IMR-90 (cell line): ENCODE results near the gene SPATC1L. TPM values are rescaled to one million over a fixed set of nuclear protein-coding genes. Genes with fewer than 3 reads are reported as not detected.

ENCODE experiments used
- ATAC-seq: fragments of 200-7000 bp; cut with Tn5 transposase; 2 replicates; pipeline ENCODE4 v1.9.1; 2020; ENCODE audit warnings: low read depth, mild to moderate bottlenecking, moderate library complexity
- BruUV-seq: library from RNA; stranded (reverse); fragments of 400-500 nt; replicated peaks from 2 replicates; lab custom pipeline; 2021; lab: Mats Ljungman, UMichigan
- CTCF ChIA-PET: fragments of 300-600 bp; formaldehyde crosslinking; extraction: SDS; loops from one replicate; lab custom pipeline; 2021; ENCODE audit warnings: antibody characterized with exemption; lab: Yijun Ruan, JAX
- POLR2A ChIA-PET: fragments of 300-600 bp; sonication (Branson Sonifier 250); formaldehyde crosslinking; loops from one replicate; lab custom pipeline; 2022; ENCODE audit warnings: antibody characterized with exemption; ENCODE audit not compliant: unreplicated experiment; lab: Charles Lee
- DNase-seq: peaks from one replicate; pipeline ENCODE4 v3.0.0; 2013
- H2AFZ ChIP-seq: replicated peaks from 2 replicates; pipeline ENCODE3; 2013; ENCODE audit warnings: low read length, mild to moderate bottlenecking; ENCODE audit not compliant: poor library complexity
- H2AK5ac ChIP-seq: 2 replicates; pipeline ENCODE4 v1.6.1; 2013; ENCODE audit warnings: low read depth, low read length, inconsistent platforms
- H2AK9ac ChIP-seq: replicated peaks from 2 replicates; pipeline ENCODE3; 2013; ENCODE audit warnings: mild to moderate bottlenecking, low read depth, low read length, moderate library complexity; ENCODE audit not compliant: poor library complexity
- H2BK120ac ChIP-seq: 2 replicates; pipeline ENCODE4 v1.6.1; 2013; ENCODE audit warnings: low read depth, low read length, inconsistent platforms
- H2BK15ac ChIP-seq: 3 replicates; pipeline ENCODE4 v1.6.1; 2013; ENCODE audit warnings: low read depth, low read length, inconsistent platforms
- H2BK20ac ChIP-seq: 2 replicates; pipeline ENCODE4 v1.6.1; 2013; ENCODE audit warnings: low read depth, mild to moderate bottlenecking, inconsistent platforms, low read length, moderate library complexity
- H2BK5ac ChIP-seq: 2 replicates; pipeline ENCODE4 v1.6.1; 2013; ENCODE audit warnings: mild to moderate bottlenecking, low read depth, low read length, inconsistent platforms; ENCODE audit not compliant: poor library complexity, severe bottlenecking
- H3K14ac ChIP-seq: replicated peaks from 2 replicates; pipeline ENCODE4 v1.6.1; 2013; ENCODE audit warnings: low read depth, low read length, inconsistent platforms
- H3K18ac ChIP-seq: 2 replicates; pipeline ENCODE4 v1.6.1; 2013; ENCODE audit warnings: low read depth, low read length, control low read depth
- H3K23ac ChIP-seq: 2 replicates; pipeline ENCODE4 v1.6.1; 2013; ENCODE audit warnings: low read depth, low read length, inconsistent platforms
- H3K27ac ChIP-seq: 2 replicates; pipeline ENCODE4 v1.5.1; 2013; ENCODE audit warnings: mild to moderate bottlenecking, control low read depth, low read length; ENCODE audit not compliant: insufficient read depth
- H3K27me3 ChIP-seq: 2 replicates; pipeline ENCODE4 v1.6.1; 2013; ENCODE audit warnings: low read length; ENCODE audit not compliant: control insufficient read depth, insufficient read depth
- H3K36me3 ChIP-seq: 2 replicates; pipeline ENCODE4 v1.6.1; 2013; ENCODE audit warnings: low read length, mixed read lengths; ENCODE audit not compliant: control insufficient read depth, insufficient read depth
- H3K4ac ChIP-seq: 2 replicates; pipeline ENCODE4 v1.6.1; 2013; ENCODE audit warnings: low read depth, low read length, inconsistent platforms
- H3K4me1 ChIP-seq: 2 replicates; pipeline ENCODE4 v1.6.1; 2013; ENCODE audit warnings: low read length, mixed read lengths; ENCODE audit not compliant: control insufficient read depth, insufficient read depth
- H3K4me2 ChIP-seq: 2 replicates; pipeline ENCODE4 v1.6.1; 2013; ENCODE audit warnings: low read depth, mild to moderate bottlenecking, control low read depth, low read length, moderate library complexity
- H3K4me3 ChIP-seq: 2 replicates; pipeline ENCODE4 v1.5.1; 2013; ENCODE audit warnings: low read depth, mild to moderate bottlenecking, control low read depth, low read length, moderate library complexity; ENCODE audit not compliant: insufficient read depth
- H3K56ac ChIP-seq: 2 replicates; pipeline ENCODE4 v1.6.1; 2013; ENCODE audit warnings: low read length, inconsistent platforms; ENCODE audit not compliant: insufficient read depth; ENCODE audit errors: extremely low read depth
- H3K79me1 ChIP-seq, 2 experiments: 2 replicates each; pipeline ENCODE4 v1.6.1; 2013; ENCODE audit warnings: low read length in 2 of 2, inconsistent platforms in 1 of 2, low read depth in 1 of 2
- H3K9ac ChIP-seq: 2 replicates; pipeline ENCODE4 v1.6.1; 2013; ENCODE audit warnings: low read depth, low read length, control low read depth
- H3K9me1 ChIP-seq: 2 replicates; pipeline ENCODE4 v1.6.1; 2013; ENCODE audit warnings: low read length, inconsistent platforms; ENCODE audit not compliant: insufficient read depth
- H3K9me3 ChIP-seq: 2 replicates; pipeline ENCODE4 v1.6.1; 2013; ENCODE audit warnings: low read length; ENCODE audit not compliant: control insufficient read depth, insufficient read depth
- H4K20me1 ChIP-seq: 2 replicates; pipeline ENCODE4 v1.6.1; 2013; ENCODE audit warnings: low read length, inconsistent platforms; ENCODE audit not compliant: insufficient read depth
- H4K5ac ChIP-seq: 2 replicates; pipeline ENCODE4 v1.6.1; 2013; ENCODE audit warnings: mild to moderate bottlenecking, low read depth, low read length, control low read depth
- H4K8ac ChIP-seq, 2 experiments: 2 replicates each; pipeline ENCODE4 v1.6.1; 2013; ENCODE audit warnings: low read depth in 2 of 2, low read length in 2 of 2, control low read depth in 1 of 2, inconsistent platforms in 1 of 2
- H4K91ac ChIP-seq: 2 replicates; pipeline ENCODE4 v1.6.1; 2013; ENCODE audit warnings: low read depth, low read length, inconsistent platforms; ENCODE audit not compliant: insufficient read depth
- POLR2A ChIP-seq: IDR thresholded peaks from 2 replicates; pipeline ENCODE4 v1.6.1; 2012; ENCODE audit warnings: mild to moderate bottlenecking, low read depth, low read length
- RCOR1 ChIP-seq: IDR thresholded peaks from 2 replicates; pipeline ENCODE4 v1.6.1; 2012; ENCODE audit warnings: mild to moderate bottlenecking, low read length, improper control_type of control experiment; ENCODE audit not compliant: insufficient replicate concordance
- WGBS, 2 experiments: methylation state at CpG; one replicate each; pipeline versions ENCODE4 v1.1.5 to v1.1.7; 2013; ENCODE audit warnings: missing lambda C conversion rate in 2 of 2; ENCODE audit not compliant: insufficient read length in 1 of 2; ENCODE audit errors: extremely low coverage in 2 of 2; 5-methylcytosine and 5-hydroxymethylcytosine counted together
- dilution Hi-C: fragments of 300-500 bp; cut with HindIII; formaldehyde crosslinking; loops from one replicate; pipeline ENCODE4 v1.14.3; 2018; ENCODE audit warnings: low sequenced_read_pairs; ENCODE audit not compliant: unreplicated experiment
- in situ Hi-C: fragments of 300-500 bp; cut with MboI; formaldehyde crosslinking; loops from 3 replicates; pipeline ENCODE4 v1.14.3; 2019; ENCODE audit warnings: low sequenced_read_pairs, inconsistent platforms, mixed read lengths
- intact Hi-C: fragments of 100-400 bp; cut with micrococcal nuclease; formaldehyde crosslinking; loops from 2 replicates; pipeline ENCODE4 v1.10.0; 2022
- polyA plus RNA-seq, 3 experiments: library from polyadenylated mRNA; depleted of rRNA; stranded (reverse); fragments of >200 nt; gene quantifications; 2 replicates each; pipeline ENCODE4 v1.2.3, GENCODE V29; 2012; ENCODE audit warnings: low replicate concordance in 1 of 3
- total RNA-seq: library from RNA; depleted of rRNA; stranded (reverse); fragments of >200 nt; gene quantifications from 2 replicates; pipeline ENCODE4 v1.2.3, GENCODE V29; 2012

Gene SPATC1L
- total and polyA plus RNA-seq, 2 of the 4 experiments (the other 2 are of a cell fraction), result 3.8 to 17.2 TPM

- Histone ChIP-seq H3K4ac (0 out of 2 replicates have a peak overlapping the region, but pooled peaks have one; percentile 12), H2AK5ac (no peak overlapping the region), H4K5ac (no peak overlapping the region), H3K27ac (peak overlapping the region; percentile 26), H3K56ac (no peak overlapping the region), H2BK20ac (no peak overlapping the region), H4K8ac (peak overlapping the region; percentile 23 to 76; a peak in 2 of 4 replicates), H3K4me3 (no peak overlapping the region), H3K79me1 (peaks cover 30 to 94% of the 10 kb centered on the region in 2 experiments), H3K4me1 (peaks cover 6% of the 10 kb centered on the region; the same call in 1 of the 2 replicates), H3K36me3 (peaks cover 97% of the 10 kb centered on the region), H3K14ac (no peak overlapping the region), H2BK15ac (no peak overlapping the region), H3K4me2 (no peak overlapping the region), H4K20me1 (peaks cover 84% of the 10 kb centered on the region), H3K9me3 (peaks cover 5% of the 10 kb centered on the region), H3K9me1 (peaks cover 6% of the 10 kb centered on the region; the same call in 1 of the 2 replicates), H3K9ac (no peak overlapping the region), H3K27me3 (no peaks in the 10 kb centered on the region), H2AFZ (peak overlapping the region; percentile 7), H2AK9ac (no peak overlapping the region), H3K23ac (no peak overlapping the region), H2BK120ac (no peak overlapping the region; the same call in 1 of the 2 replicates), H2BK5ac (peak overlapping the region; percentile 25), H4K91ac (no peak overlapping the region), H3K18ac (no peak overlapping the region)
- intact Hi-C loops, result no loop called here
- ChIA-PET POLR2A (interaction anchor here (1.1 kb wide), 1 partner anchor 116 kb away, joined by 3 read pairs; no protein-coding TSS in a partner anchor), CTCF (no interaction called here)
- no TSS peak for BruUV-seq
- ATAC-seq (peak; percentile 6), DNase-seq (no peak)
- in situ Hi-C loops, result no loop called here
- 91% methylated on average over 6 of the region's 24 CpGs; no CpG with 5 or more reads in 1 of the 2 experiments for WGBS, 2 experiments
- no peak for TF ChIP-seq RCOR1
- 0 out of 2 replicates have a peak, but pooled peaks have one; percentile 38 for TF ChIP-seq POLR2A
- dilution Hi-C loops, result no loop called here
These were observed 67.3 kb downstream of the SPATC1L start for GRCh38 chr21:46116776-46117585.
